Loucy (cell line): ENCODE measurements around the gene PHC3.

Experiments used
- H2AFZ ChIP-seq: fragments of 200-600 bp; sonication (generic); 2 replicates; pipeline ENCODE4 v1.6.0; 2016; ENCODE audit warnings: antibody characterized with exemption, mild to moderate bottlenecking, low read length, moderate library complexity
- H3F3A ChIP-seq: fragments of 200-600 bp; 2 replicates; pipeline ENCODE4 v1.6.0; 2016; ENCODE audit warnings: antibody characterized with exemption, low read depth, mild to moderate bottlenecking
- H3K27me3 ChIP-seq: fragments of 200-600 bp; sonication (generic); 2 replicates; pipeline ENCODE4 v1.6.1; 2014; ENCODE audit warnings: low read length, mild to moderate bottlenecking; ENCODE audit not compliant: insufficient read depth, poor library complexity, severe bottlenecking
- H3K36me3 ChIP-seq: fragments of 200-600 bp; sonication (generic); 2 replicates; pipeline ENCODE4 v1.6.1; 2016; ENCODE audit warnings: low read length; ENCODE audit not compliant: insufficient read depth
- H3K4me1 ChIP-seq: fragments of 200-600 bp; sonication (generic); 2 replicates; pipeline ENCODE4 v1.5.1; 2014; ENCODE audit warnings: low read length, mild to moderate bottlenecking; ENCODE audit not compliant: insufficient read depth, poor library complexity, severe bottlenecking
- H3K4me2 ChIP-seq: fragments of 200-600 bp; sonication (generic); 2 replicates; pipeline ENCODE4 v1.6.0; 2014; ENCODE audit warnings: antibody characterized with exemption, low read length, low read depth, mild to moderate bottlenecking; ENCODE audit not compliant: poor library complexity, severe bottlenecking
- H3K4me3 ChIP-seq: fragments of 200-600 bp; sonication (generic); 2 replicates; pipeline ENCODE4 v1.5.1; 2014; ENCODE audit warnings: low read length, mild to moderate bottlenecking, mixed read lengths; ENCODE audit not compliant: poor library complexity, severe bottlenecking
- H3K79me2 ChIP-seq: fragments of 200-600 bp; sonication (generic); 2 replicates; pipeline ENCODE4 v1.6.1; 2014; ENCODE audit warnings: low read length; ENCODE audit not compliant: insufficient read depth
- H3K9ac ChIP-seq: fragments of 200-600 bp; sonication (generic); 2 replicates; pipeline ENCODE4 v1.6.0; 2014; ENCODE audit warnings: mild to moderate bottlenecking, low read depth, low read length, moderate library complexity; ENCODE audit not compliant: poor library complexity, severe bottlenecking
- H3K9me2 ChIP-seq: fragments of 200-600 bp; sonication (generic); replicated peaks from 2 replicates; pipeline ENCODE4 v1.6.1; 2016; ENCODE audit warnings: low read depth, low read length, mixed read lengths
- H3K9me3 ChIP-seq: fragments of 200-600 bp; sonication (generic); 2 replicates; pipeline ENCODE4 v1.6.1; 2014; ENCODE audit warnings: mild to moderate bottlenecking, antibody characterized with exemption, low read length, low read depth; ENCODE audit not compliant: insufficient read depth
- H4K20me1 ChIP-seq: fragments of 200-600 bp; sonication (generic); 2 replicates; pipeline ENCODE4 v1.6.0; 2014; ENCODE audit warnings: antibody characterized with exemption, low read length, mild to moderate bottlenecking; ENCODE audit not compliant: insufficient read depth, poor library complexity, severe bottlenecking
- EZH2phosphoT487 ChIP-seq: fragments of 200-600 bp; IDR thresholded peaks from 2 replicates; pipeline ENCODE4 v1.6.1; 2018; ENCODE audit warnings: antibody characterized with exemption, mild to moderate bottlenecking, moderate library complexity, borderline replicate concordance
- TF ChIP-seq, protein P1 (sequence below): fragments of 200-600 bp; sonication (generic); conservative IDR thresholded peaks from 2 replicates; pipeline ENCODE4 v1.5.1; 2014; ENCODE audit warnings: mild to moderate bottlenecking, antibody characterized with exemption, low read length

Gene PHC3

DNA sequence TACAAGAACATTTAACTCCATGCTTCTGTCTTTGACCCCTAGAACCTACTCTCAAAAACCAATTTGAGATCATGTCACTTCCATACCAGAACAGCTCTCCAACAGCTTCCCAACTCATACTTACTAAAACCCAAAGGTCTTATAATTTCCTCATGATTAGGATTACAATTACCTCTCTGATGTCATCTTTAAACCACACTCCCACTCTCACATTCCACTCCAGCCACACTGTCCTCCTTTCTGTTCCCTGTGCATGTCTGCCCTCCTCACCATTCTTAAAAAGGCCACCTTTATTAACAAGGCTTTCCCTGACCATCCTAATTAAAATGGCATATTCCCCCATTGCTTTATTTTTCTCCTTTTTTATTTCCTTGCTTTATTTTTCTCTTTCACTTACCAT, 18.9 kb downstream of the PHC3 start:
- Histone ChIP-seq H3F3A (no peaks in the 10 kb centered on the region), H3K4me2 (no peak overlapping the region), H3K9ac (no peak overlapping the region), H3K4me3 (no peak overlapping the region), H4K20me1 (peaks cover 29% of the 10 kb centered on the region), H3K9me3 (no peaks in the 10 kb centered on the region; the same call in 1 of the 2 replicates), H3K9me2 (no peaks in the 10 kb centered on the region), H3K79me2 (peaks cover 94% of the 10 kb centered on the region), H3K36me3 (peaks cover 52% of the 10 kb centered on the region), H2AFZ (no peak overlapping the region), H3K4me1 (peaks cover 4% of the 10 kb centered on the region), H3K27me3 (no peaks in the 10 kb centered on the region)
- no peak for TF ChIP-seq EZH2phosphoT487
- TF ChIP-seq, protein P1, sequence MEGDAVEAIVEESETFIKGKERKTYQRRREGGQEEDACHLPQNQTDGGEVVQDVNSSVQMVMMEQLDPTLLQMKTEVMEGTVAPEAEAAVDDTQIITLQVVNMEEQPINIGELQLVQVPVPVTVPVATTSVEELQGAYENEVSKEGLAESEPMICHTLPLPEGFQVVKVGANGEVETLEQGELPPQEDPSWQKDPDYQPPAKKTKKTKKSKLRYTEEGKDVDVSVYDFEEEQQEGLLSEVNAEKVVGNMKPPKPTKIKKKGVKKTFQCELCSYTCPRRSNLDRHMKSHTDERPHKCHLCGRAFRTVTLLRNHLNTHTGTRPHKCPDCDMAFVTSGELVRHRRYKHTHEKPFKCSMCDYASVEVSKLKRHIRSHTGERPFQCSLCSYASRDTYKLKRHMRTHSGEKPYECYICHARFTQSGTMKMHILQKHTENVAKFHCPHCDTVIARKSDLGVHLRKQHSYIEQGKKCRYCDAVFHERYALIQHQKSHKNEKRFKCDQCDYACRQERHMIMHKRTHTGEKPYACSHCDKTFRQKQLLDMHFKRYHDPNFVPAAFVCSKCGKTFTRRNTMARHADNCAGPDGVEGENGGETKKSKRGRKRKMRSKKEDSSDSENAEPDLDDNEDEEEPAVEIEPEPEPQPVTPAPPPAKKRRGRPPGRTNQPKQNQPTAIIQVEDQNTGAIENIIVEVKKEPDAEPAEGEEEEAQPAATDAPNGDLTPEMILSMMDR: no peak

DNA sequence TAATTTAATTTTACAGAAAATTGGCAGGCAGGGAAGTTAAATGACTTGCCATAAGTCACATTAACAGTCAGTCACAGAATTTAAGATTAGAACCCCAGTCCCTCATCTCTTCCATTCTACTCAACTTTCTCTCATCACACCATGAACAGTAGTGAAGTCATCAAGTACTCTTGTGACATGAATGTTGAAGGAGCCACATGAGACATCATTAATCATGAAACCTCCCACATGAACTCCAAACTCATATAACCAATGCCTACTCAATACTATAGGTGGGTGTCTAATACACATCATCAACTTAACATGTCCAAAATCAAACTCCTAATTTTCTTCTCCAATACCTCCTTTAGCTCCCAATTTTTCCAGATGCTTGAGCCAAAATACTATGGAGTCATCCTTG, 19.5 kb downstream of the PHC3 start:
- H3K4me1 ChIP-seq: peaks cover 4% of the 10 kb centered on the region
- peaks cover 34% of the 10 kb centered on the region for H4K20me1 ChIP-seq
- no peaks in the 10 kb centered on the region for H3K27me3 ChIP-seq
- H3K36me3 ChIP-seq: peaks cover 51% of the 10 kb centered on the region
- H3K4me2 ChIP-seq: no peak overlapping the region
- peaks cover 94% of the 10 kb centered on the region for H3K79me2 ChIP-seq
- H2AFZ ChIP-seq: no peak overlapping the region
- no peak overlapping the region for H3K9ac ChIP-seq
- no peak overlapping the region for H3K4me3 ChIP-seq
- H3K9me2 ChIP-seq: no peaks in the 10 kb centered on the region
- no peak for TF ChIP-seq EZH2phosphoT487
- TF ChIP-seq, protein P1: no peak
- no peaks in the 10 kb centered on the region for H3F3A ChIP-seq
- no peaks in the 10 kb centered on the region; the same call in 1 of the 2 replicates for H3K9me3 ChIP-seq

DNA sequence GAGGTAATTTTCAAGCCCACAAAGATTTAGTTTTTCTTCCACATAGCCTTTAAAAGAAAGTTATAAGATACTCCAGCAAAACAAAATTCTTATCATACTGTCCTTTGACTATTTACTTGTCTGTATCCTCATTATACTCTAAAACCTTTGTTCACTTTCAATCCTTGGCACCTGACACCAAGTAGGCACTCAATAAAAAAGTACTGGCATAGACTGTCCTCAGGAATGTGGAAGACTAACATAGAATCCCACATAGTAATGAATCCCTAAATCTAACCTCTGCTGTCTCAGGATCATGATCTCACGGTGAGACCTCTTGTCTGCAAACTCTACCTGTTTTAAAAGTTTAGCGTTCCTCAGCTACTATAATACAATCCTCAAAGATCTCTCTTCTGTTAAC, 21.6 kb downstream of the PHC3 start:
- H3K4me1 ChIP-seq: peaks cover 6% of the 10 kb centered on the region
- H3K36me3 ChIP-seq: peaks cover 39% of the 10 kb centered on the region
- H3F3A ChIP-seq: no peaks in the 10 kb centered on the region
- no peak overlapping the region for H2AFZ ChIP-seq
- no peaks in the 10 kb centered on the region; the same call in 1 of the 2 replicates for H3K9me3 ChIP-seq
- no peaks in the 10 kb centered on the region for H3K9me2 ChIP-seq
- H3K9ac ChIP-seq: no peak overlapping the region
- TF ChIP-seq, protein P1: no peak
- H3K4me3 ChIP-seq: no peak overlapping the region
- H4K20me1 ChIP-seq: peaks cover 36% of the 10 kb centered on the region
- no peaks in the 10 kb centered on the region for H3K27me3 ChIP-seq
- H3K4me2 ChIP-seq: no peak overlapping the region
- H3K79me2 ChIP-seq: peaks cover 95% of the 10 kb centered on the region
